ENCODE data around the gene NHLRC3.

GRCh38 chr13:39054112-39054511 lies 15.9 kb downstream of the NHLRC3 start:
- TF ChIP-seq POLR2A (IDR thresholded peaks at IDR 0.05; ENCODE audit: low read depth) (no peak), CTCF (IDR thresholded peaks at IDR 0.05) (no peak), EP300 (IDR thresholded peaks at IDR 0.05) (no peak), POLR2AphosphoS5 (IDR thresholded peaks at IDR 0.05) (no peak)

Measured in esophagus muscularis mucosa (tissue), 4 donors.